Measurements from ENCODE around the gene OS9. TPM values are rescaled to one million over a fixed set of nuclear protein-coding genes. Genes with fewer than 3 reads are reported as not detected.
"Not testable (repeated sequence)": the region's sequence is repeated elsewhere in the genome, so short reads cannot be mapped to it uniquely, and the experiment has no call there.

OS9 gene
- total RNA-seq, 1 experiment from 2014 or later: 145 TPM

DNA sequence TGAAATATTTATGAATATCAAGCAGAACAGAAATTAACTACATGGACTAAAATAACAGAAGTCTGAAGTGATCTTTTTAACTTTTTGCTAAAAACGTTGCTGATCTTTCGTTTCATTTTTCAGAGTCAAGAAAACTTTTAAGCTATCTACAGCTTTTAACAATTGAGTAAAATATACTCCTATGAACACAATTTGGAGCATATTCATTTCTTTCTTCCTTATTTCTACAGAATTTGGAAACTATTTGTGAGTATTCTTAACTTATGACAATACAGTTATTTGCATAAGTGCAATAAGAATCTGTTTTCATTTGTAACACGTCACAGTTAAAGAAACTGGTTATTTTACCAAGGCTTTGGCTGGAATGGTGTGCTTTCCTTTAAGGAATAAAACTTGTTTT, 39.9 kb upstream of the OS9 start:
- Histone ChIP-seq H3K27me3 (ENCODE audit: low read length) (no peaks in the 10 kb centered on the region), H2AFZ (ENCODE audit: low read length) (no peak overlapping the region), H3K36me3 (ENCODE audit: low read depth, low read length) (no peaks in the 10 kb centered on the region), H3K4me3 (ENCODE audit: low read length) (no peak overlapping the region), H3K9ac (ENCODE audit: low read length) (no peak overlapping the region), H3K9me3 (ENCODE audit: low read length) (no peaks in the 10 kb centered on the region), H3K9me2 (replicated peaks; ENCODE audit: low read length) (no peaks in the 10 kb centered on the region), H3K27ac (ENCODE audit: low read length) (no peak overlapping the region), H3F3A (ENCODE audit: low read length, unreplicated experiment) (no peaks in the 10 kb centered on the region), H4K20me1 (ENCODE audit: low read length) (no peaks in the 10 kb centered on the region), H3K4me1 (ENCODE audit: insufficient read depth, low read length) (no peaks in the 10 kb centered on the region), H3K4me2 (ENCODE audit: low read length) (no peak overlapping the region), H3K79me2 (ENCODE audit: low read length) (no peaks in the 10 kb centered on the region)
- no TSS peak for BruUV-seq (replicated peaks)
- intact Hi-C loops (cut with micrococcal nuclease): no loop called here
- ChIA-PET CTCF (no interaction called here), POLR2A (ENCODE audit: unreplicated experiment) (no interaction called here)
- TF ChIP-seq, protein P1, sequence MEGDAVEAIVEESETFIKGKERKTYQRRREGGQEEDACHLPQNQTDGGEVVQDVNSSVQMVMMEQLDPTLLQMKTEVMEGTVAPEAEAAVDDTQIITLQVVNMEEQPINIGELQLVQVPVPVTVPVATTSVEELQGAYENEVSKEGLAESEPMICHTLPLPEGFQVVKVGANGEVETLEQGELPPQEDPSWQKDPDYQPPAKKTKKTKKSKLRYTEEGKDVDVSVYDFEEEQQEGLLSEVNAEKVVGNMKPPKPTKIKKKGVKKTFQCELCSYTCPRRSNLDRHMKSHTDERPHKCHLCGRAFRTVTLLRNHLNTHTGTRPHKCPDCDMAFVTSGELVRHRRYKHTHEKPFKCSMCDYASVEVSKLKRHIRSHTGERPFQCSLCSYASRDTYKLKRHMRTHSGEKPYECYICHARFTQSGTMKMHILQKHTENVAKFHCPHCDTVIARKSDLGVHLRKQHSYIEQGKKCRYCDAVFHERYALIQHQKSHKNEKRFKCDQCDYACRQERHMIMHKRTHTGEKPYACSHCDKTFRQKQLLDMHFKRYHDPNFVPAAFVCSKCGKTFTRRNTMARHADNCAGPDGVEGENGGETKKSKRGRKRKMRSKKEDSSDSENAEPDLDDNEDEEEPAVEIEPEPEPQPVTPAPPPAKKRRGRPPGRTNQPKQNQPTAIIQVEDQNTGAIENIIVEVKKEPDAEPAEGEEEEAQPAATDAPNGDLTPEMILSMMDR (conservative IDR thresholded peaks at IDR 0.05; ENCODE audit: low read depth, low read length): no peak
- TF ChIP-seq EZH2phosphoT487 (IDR thresholded peaks at IDR 0.05; ENCODE audit: borderline replicate concordance, low read length) (no peak), EZH2 (IDR thresholded peaks at IDR 0.05; ENCODE audit: low read length, unreplicated experiment) (no peak)
- ATAC-seq: no peak
- DNase-seq: no peak

DNA sequence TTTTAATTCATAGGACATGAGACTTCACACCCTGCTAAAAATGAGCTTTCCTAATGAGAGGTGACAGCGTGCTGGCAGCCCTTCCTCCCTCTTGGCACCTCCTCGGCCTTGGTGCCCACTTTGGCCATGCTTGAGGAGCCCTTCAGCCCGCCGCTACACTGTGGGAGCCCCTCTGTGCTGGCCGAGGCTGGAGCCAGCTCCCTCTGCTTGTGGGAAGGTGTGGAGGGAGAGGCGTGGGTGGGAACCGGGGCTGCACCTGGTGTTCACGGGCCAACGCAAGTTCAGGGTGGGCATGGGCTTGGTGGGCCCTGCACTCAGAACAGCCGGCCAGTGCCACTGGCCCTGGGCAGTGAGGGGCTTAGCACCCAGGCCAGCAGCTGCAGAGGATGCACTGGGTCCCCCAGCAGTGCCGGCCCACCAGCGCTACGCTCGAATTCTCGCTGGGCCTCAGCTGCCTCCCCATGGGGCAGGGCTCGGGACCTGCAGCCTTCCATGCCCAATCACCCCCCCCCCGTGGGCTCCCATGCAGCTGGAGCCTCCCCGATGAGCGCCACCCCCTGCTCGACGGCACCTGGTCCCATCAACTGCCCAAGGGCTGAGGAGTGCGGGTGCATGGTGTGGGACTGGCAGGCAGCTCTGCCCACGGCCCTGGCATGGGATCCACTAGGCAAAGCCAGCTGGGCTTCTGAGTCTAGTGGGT, 38.2 kb upstream of the OS9 start:
- no peak overlapping the region for H3K4me2 ChIP-seq (ENCODE audit: low read length)
- no peaks in the 10 kb centered on the region for H3F3A ChIP-seq (ENCODE audit: low read length, unreplicated experiment)
- no peaks in the 10 kb centered on the region for H3K27me3 ChIP-seq (ENCODE audit: low read length)
- no peak overlapping the region for H3K9ac ChIP-seq (ENCODE audit: low read length)
- no peaks in the 10 kb centered on the region for H4K20me1 ChIP-seq (ENCODE audit: low read length)
- ChIA-PET CTCF (no interaction called here), POLR2A (ENCODE audit: unreplicated experiment) (no interaction called here)
- peaks cover 2% of the 10 kb centered on the region; the same call in 1 of the 2 replicates for H3K9me3 ChIP-seq (ENCODE audit: low read length)
- no peaks in the 10 kb centered on the region for H3K9me2 ChIP-seq (replicated peaks; ENCODE audit: low read length)
- H3K4me3 ChIP-seq (ENCODE audit: low read length): no peak overlapping the region
- intact Hi-C loops (cut with micrococcal nuclease): no loop called here
- H2AFZ ChIP-seq (ENCODE audit: low read length): no peak overlapping the region
- no peaks in the 10 kb centered on the region for H3K36me3 ChIP-seq (ENCODE audit: low read depth, low read length)
- ATAC-seq: no peak
- no peaks in the 10 kb centered on the region for H3K4me1 ChIP-seq (ENCODE audit: insufficient read depth, low read length)
- TF ChIP-seq EZH2 (IDR thresholded peaks at IDR 0.05; ENCODE audit: low read length, unreplicated experiment) (no peak), EZH2phosphoT487 (IDR thresholded peaks at IDR 0.05; ENCODE audit: borderline replicate concordance, low read length) (no peak)
- TF ChIP-seq, protein P1 (conservative IDR thresholded peaks at IDR 0.05; ENCODE audit: low read depth, low read length): no peak
- no peaks in the 10 kb centered on the region for H3K79me2 ChIP-seq (ENCODE audit: low read length)
- DNase-seq: no peak
- no peak overlapping the region for H3K27ac ChIP-seq (ENCODE audit: low read length)
- no TSS peak for BruUV-seq (replicated peaks)

DNA sequence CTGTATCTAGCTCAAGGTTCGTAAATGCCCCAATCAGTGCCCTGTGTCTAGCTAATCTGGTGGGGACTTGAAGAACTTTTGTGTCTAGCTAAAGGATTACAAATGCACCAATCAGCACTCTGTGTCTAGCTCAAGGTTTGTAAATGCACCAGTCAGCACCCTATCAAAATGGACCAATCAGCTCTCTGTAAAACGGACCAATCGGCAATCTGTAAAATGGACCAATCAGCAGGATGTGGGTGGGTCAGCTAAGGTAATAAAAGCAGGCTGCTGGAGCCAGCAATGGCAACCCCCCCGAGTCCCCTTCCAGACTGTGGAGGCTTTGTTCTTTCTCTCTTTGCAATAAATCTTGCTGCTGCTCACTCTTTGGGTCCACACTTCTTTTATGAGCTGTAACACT, 37.5 kb upstream of the OS9 start:
- H4K20me1 ChIP-seq (ENCODE audit: low read length); H3K4me2 ChIP-seq (ENCODE audit: low read length); H3K9me2 ChIP-seq (replicated peaks; ENCODE audit: low read length); H3K4me3 ChIP-seq (ENCODE audit: low read length); H3K27ac ChIP-seq (ENCODE audit: low read length); POLR2A ChIA-PET (ENCODE audit: unreplicated experiment); H3K4me1 ChIP-seq (ENCODE audit: insufficient read depth, low read length); H3K79me2 ChIP-seq (ENCODE audit: low read length); ATAC-seq; H3K9ac ChIP-seq (ENCODE audit: low read length); CTCF ChIA-PET; DNase-seq; H3K9me3 ChIP-seq (ENCODE audit: low read length); intact Hi-C loops (cut with micrococcal nuclease); H3F3A ChIP-seq (ENCODE audit: low read length, unreplicated experiment); H3K36me3 ChIP-seq (ENCODE audit: low read depth, low read length); H2AFZ ChIP-seq (ENCODE audit: low read length); BruUV-seq (replicated peaks); H3K27me3 ChIP-seq (ENCODE audit: low read length): not testable (repeated sequence)

Data from PC-3 (cell line).